Measurements from ENCODE around the gene OR6B3. TPM values are rescaled to one million over a fixed set of nuclear protein-coding genes. Genes with fewer than 3 reads are reported as not detected.

OR6B3 gene
- total and polyA plus RNA-seq, 4 donors: not detected

DNA sequence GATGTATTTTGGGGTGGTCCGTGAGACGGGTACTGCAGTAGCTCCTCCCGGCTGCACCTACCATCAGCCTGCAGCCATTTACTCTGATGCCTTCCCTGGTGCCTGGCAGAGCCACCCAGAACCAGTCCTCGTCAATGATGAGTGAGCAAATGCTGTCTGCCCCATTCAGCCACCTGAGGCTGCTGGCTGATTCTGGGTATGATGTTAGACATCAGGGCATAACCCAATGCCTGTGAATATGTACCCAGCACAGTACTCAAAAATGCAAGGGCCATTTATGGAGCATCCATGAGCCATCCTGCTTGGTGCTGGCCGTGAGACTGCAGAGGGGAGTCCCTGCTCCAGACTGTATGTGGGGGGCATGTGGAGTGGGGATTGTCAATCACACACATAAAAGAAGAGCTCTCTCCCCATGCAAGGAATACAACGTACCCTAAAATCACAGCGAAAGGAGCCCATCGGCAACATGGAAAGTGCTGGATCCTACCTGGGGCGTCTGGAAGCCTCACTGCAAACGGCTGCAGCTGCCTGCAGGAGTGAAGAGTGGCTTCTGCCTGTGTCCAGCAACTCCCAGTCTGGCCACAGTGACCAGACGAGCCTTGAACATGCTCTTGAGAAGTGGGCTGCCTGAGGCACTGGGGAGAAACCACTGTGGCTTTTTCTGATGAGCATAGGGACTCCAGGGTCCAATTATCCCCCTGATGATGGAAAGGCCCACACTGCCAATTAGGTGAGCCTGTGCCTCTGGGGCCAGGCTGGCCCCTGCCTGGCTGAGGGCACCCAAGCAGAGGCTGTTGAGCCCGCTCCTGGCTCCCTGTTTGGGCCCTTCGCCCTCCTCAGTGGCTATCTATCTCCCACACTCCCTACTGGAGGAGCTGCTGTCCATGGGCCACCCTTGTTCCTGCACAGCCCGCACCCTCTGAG, 20.7 kb downstream of the OR6B3 start:
- H3K36me3 ChIP-seq (ENCODE audit: control insufficient read depth in 4 of 4, insufficient read depth in 3 of 4, low read depth in 1 of 4, low read length in 3 of 4): no peaks in the 10 kb centered on the region
- TF ChIP-seq JUND (IDR thresholded peaks at IDR 0.05) (no peak), EGR1 (IDR thresholded peaks at IDR 0.05; ENCODE audit: low read depth in 2 of 2) (no peak), FOXA1 (IDR thresholded peaks at IDR 0.05) (no peak), TAF1 (conservative IDR thresholded peaks at IDR 0.05) (no peak), YY1 (IDR thresholded peaks at IDR 0.05) (no peak), RAD21 (IDR thresholded peaks at IDR 0.05) (no peak), HNF4G (IDR thresholded peaks at IDR 0.05) (no peak), HNF4A (conservative IDR thresholded peaks at IDR 0.05) (no peak), MAX (IDR thresholded peaks at IDR 0.05) (no peak)
- TF ChIP-seq, protein P1, sequence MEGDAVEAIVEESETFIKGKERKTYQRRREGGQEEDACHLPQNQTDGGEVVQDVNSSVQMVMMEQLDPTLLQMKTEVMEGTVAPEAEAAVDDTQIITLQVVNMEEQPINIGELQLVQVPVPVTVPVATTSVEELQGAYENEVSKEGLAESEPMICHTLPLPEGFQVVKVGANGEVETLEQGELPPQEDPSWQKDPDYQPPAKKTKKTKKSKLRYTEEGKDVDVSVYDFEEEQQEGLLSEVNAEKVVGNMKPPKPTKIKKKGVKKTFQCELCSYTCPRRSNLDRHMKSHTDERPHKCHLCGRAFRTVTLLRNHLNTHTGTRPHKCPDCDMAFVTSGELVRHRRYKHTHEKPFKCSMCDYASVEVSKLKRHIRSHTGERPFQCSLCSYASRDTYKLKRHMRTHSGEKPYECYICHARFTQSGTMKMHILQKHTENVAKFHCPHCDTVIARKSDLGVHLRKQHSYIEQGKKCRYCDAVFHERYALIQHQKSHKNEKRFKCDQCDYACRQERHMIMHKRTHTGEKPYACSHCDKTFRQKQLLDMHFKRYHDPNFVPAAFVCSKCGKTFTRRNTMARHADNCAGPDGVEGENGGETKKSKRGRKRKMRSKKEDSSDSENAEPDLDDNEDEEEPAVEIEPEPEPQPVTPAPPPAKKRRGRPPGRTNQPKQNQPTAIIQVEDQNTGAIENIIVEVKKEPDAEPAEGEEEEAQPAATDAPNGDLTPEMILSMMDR (IDR thresholded peaks at IDR 0.05; ENCODE audit: low read depth, low read length, missing input control): no peak
- TF ChIP-seq, protein P2, sequence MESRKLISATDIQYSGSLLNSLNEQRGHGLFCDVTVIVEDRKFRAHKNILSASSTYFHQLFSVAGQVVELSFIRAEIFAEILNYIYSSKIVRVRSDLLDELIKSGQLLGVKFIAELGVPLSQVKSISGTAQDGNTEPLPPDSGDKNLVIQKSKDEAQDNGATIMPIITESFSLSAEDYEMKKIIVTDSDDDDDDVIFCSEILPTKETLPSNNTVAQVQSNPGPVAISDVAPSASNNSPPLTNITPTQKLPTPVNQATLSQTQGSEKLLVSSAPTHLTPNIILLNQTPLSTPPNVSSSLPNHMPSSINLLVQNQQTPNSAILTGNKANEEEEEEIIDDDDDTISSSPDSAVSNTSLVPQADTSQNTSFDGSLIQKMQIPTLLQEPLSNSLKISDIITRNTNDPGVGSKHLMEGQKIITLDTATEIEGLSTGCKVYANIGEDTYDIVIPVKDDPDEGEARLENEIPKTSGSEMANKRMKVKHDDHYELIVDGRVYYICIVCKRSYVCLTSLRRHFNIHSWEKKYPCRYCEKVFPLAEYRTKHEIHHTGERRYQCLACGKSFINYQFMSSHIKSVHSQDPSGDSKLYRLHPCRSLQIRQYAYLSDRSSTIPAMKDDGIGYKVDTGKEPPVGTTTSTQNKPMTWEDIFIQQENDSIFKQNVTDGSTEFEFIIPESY (IDR thresholded peaks at IDR 0.05): no peak
- H3K9me3 ChIP-seq (ENCODE audit: control insufficient read depth in 4 of 4, low read length in 3 of 4): no peaks in the 10 kb centered on the region
- no peak overlapping the region for H3K4me3 ChIP-seq (ENCODE audit: low read depth in 1 of 3, low read length in 3 of 3)
- H3K9ac ChIP-seq (ENCODE audit: low read depth in 1 of 2, low read length in 2 of 2): no peak overlapping the region
- no peak overlapping the region for H3K27ac ChIP-seq (ENCODE audit: low read depth in 1 of 2, low read length in 2 of 2)
- no peak for DNase-seq (ENCODE audit: low spot score)
- 63% methylated on average over 14 of the region's 14 CpGs for WGBS
- no peaks in the 10 kb centered on the region for H3K4me1 ChIP-seq (ENCODE audit: control insufficient read depth in 4 of 4, insufficient read depth in 4 of 4, low read length in 3 of 4)
- peaks cover 0 to 10% (median 1%) of the 10 kb centered on the region in 4 donors for H3K27me3 ChIP-seq (ENCODE audit: control insufficient read depth in 4 of 4, insufficient read depth in 4 of 4, low read length in 3 of 4)

DNA sequence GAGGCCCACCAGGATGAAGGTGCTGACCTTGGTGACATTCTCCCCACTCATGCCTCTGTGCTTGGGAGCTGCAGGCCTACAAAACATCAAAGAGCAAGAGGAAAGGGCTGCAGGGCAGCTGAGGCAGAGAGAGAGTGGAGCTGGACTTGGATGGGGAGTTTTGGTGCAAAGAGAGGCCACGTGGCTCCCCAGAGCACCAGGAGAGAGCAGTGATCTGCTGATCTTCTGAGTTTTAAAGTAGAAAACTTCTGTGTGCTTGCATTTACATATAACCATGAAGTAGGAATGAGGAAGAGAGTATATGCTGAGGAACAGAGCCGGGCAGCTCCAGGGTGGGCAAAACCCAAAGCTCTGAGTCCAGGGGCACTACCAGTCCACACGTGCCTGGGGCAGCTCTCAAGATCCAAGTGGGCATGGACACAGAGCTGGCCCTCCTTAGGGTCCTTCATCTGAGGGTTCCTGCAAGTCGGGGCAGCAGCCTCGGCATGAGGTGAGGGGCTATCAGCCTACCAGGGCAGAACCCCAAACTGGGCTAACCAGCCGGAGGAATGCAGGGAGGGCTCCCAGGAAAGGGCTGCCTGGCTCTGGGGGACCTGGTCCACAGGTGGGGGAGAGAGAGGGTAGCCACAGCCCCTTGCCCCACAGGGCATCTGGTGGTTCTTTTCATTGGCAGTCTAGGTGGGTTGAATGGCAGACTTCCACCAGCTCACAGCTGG, 22.8 kb downstream of the OR6B3 start, which contains the start of gene OR6B2:
Gene OR6B2, minus strand, starts transcription at position 51 of the 716 bp plus-strand sequence. Its CDS starts 0 bp downstream, at position 51.
- peaks cover 0 to 7% (median 1%) of the 10 kb centered on the region in 4 donors for H3K27me3 ChIP-seq (ENCODE audit: control insufficient read depth in 4 of 4, insufficient read depth in 4 of 4, low read length in 3 of 4)
- H3K4me3 ChIP-seq (ENCODE audit: low read depth in 1 of 3, low read length in 3 of 3): no peak within 1 kb of the TSS
- TF ChIP-seq, protein P1 (IDR thresholded peaks at IDR 0.05; ENCODE audit: low read depth, low read length, missing input control): no peak
- TF ChIP-seq SP1 (IDR thresholded peaks at IDR 0.05) (no peak), RXRA (IDR thresholded peaks at IDR 0.05) (no peak), RAD21 (IDR thresholded peaks at IDR 0.05) (no peak), HNF4A (conservative IDR thresholded peaks at IDR 0.05) (no peak), EGR1 (IDR thresholded peaks at IDR 0.05; ENCODE audit: low read depth in 2 of 2) (no peak), FOXA1 (IDR thresholded peaks at IDR 0.05) (no peak), FOXA2 (IDR thresholded peaks at IDR 0.05) (no peak), YY1 (IDR thresholded peaks at IDR 0.05) (no peak)
- TF ChIP-seq, protein P3, sequence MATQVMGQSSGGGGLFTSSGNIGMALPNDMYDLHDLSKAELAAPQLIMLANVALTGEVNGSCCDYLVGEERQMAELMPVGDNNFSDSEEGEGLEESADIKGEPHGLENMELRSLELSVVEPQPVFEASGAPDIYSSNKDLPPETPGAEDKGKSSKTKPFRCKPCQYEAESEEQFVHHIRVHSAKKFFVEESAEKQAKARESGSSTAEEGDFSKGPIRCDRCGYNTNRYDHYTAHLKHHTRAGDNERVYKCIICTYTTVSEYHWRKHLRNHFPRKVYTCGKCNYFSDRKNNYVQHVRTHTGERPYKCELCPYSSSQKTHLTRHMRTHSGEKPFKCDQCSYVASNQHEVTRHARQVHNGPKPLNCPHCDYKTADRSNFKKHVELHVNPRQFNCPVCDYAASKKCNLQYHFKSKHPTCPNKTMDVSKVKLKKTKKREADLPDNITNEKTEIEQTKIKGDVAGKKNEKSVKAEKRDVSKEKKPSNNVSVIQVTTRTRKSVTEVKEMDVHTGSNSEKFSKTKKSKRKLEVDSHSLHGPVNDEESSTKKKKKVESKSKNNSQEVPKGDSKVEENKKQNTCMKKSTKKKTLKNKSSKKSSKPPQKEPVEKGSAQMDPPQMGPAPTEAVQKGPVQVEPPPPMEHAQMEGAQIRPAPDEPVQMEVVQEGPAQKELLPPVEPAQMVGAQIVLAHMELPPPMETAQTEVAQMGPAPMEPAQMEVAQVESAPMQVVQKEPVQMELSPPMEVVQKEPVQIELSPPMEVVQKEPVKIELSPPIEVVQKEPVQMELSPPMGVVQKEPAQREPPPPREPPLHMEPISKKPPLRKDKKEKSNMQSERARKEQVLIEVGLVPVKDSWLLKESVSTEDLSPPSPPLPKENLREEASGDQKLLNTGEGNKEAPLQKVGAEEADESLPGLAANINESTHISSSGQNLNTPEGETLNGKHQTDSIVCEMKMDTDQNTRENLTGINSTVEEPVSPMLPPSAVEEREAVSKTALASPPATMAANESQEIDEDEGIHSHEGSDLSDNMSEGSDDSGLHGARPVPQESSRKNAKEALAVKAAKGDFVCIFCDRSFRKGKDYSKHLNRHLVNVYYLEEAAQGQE (IDR thresholded peaks at IDR 0.05): no peak
- no peak for DNase-seq (ENCODE audit: low spot score)
- 62% methylated on average over 6 of the region's 6 CpGs for WGBS
- H3K9me3 ChIP-seq (ENCODE audit: control insufficient read depth in 4 of 4, low read length in 3 of 4): no peaks in the 10 kb centered on the region
- H3K27ac ChIP-seq (ENCODE audit: low read depth in 1 of 2, low read length in 2 of 2): no peak within 1 kb of the TSS
- H3K36me3 ChIP-seq (ENCODE audit: control insufficient read depth in 4 of 4, insufficient read depth in 3 of 4, low read depth in 1 of 4, low read length in 3 of 4): no peaks in the 10 kb centered on the region
- no peak within 1 kb of the TSS for H3K9ac ChIP-seq (ENCODE audit: low read depth in 1 of 2, low read length in 2 of 2)
- no peaks in the 10 kb centered on the region for H3K4me1 ChIP-seq (ENCODE audit: control insufficient read depth in 4 of 4, insufficient read depth in 4 of 4, low read length in 3 of 4)
